HG02970 (cell line): ENCODE data around the gene CLTA.
"Not testable (repeated sequence)": the region's sequence is repeated elsewhere in the genome, so short reads cannot be mapped to it uniquely, and the experiment has no call there.

Experiments
- ATAC-seq: cut with Tn5 transposase; IDR thresholded peaks from one replicate; pipeline ENCODE4 v1.9.1; 2021; ENCODE audit warnings: mild to moderate bottlenecking, moderate library complexity, moderate number of reproducible peaks; ENCODE audit not compliant: unreplicated experiment, low FRiP score

The CLTA gene

GRCh38 chr9:36180243-36180642, 10.5 kb upstream of the CLTA start:
- not testable (repeated sequence) for ATAC-seq

DNA sequence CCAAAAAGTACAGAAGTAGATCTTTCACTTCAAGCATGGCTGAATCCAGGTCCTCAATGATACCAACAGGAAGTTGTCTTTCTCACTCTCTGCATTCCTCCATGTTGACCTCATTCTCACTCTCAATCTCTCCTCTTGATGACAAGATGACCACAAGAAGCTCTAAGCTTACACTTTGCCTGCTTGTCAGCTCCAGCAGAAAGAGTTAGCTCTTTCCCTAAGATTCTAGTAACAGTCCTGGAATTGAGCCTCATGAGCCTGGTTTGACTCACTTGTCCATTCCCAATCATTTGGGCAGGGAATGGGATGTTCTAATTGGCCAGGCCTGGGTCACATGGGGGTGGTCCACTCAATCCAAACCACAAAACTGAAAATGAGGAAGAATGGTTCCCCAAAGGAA, 3.3 kb upstream of the CLTA start:
- ATAC-seq: no peak

- ATAC-seq: no peak
These were observed 2.5 kb upstream of the CLTA start for GRCh38 chr9:36188212-36188611.

DNA sequence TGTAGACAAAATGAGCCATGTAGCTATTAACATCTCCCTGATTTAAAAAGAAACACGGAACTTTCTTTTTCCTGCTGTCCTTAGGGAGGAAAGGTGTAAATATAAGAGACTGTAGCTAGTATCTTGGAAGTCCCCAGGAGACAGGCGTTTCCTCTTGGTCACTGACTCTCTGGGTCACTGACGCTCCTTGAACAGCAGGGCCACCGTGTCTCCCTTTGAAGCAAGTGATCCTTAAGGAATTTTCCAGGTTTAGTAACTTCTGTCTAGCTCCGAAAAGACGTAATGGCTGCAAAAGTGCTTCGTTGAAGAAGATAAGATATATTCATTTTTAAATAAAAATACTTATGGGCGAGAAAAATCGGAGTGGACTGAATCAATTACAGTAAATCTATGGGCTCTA, 745 bp upstream of the CLTA start:
- ATAC-seq: no peak

DNA sequence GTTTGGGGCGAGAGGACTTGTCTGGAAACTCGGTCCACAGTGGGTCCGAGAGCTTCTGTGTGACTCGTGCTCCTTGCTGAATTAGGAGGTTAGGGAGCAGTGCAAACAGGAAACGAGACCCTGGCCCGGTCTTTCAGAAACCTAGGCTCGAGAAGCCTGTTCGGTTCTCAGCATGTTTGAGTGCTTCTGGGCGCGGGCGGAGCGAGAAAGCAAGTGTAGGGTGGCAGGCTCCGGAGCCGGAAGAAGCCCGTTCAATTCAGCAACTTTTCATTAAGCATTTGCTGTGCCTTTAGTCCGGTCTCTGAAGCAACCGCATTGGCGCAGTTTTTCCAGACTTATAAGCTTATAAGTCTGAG, 547 bp downstream of the CLTA start:
- ATAC-seq: peak; percentile 1

GRCh38 chr9:36191686-36192085, 965 bp downstream of the CLTA start:
- ATAC-seq: no peak

- ATAC-seq: no peak
These were observed 1.5 kb downstream of the CLTA start for GRCh38 chr9:36192196-36192595.

DNA sequence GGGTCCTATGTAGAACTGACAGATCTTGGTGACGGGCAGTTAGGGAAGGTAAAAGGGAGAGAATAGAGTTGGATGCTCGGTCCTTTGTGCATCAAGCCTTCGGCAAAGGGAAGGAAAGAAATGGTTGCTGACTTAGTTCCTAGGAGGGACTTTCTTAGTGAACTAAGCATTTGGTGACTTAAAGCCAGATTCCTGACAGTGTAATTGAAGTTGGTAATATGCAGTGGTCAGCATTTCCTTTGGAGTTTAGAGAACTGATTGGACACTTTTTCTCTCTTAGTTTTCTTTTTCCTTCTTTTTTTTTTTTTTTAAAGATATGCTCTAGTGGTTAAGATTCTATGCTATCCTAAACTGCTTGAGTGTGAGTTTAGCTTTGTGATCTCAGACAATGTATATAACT, 2.3 kb downstream of the CLTA start:
- no peak for ATAC-seq

DNA sequence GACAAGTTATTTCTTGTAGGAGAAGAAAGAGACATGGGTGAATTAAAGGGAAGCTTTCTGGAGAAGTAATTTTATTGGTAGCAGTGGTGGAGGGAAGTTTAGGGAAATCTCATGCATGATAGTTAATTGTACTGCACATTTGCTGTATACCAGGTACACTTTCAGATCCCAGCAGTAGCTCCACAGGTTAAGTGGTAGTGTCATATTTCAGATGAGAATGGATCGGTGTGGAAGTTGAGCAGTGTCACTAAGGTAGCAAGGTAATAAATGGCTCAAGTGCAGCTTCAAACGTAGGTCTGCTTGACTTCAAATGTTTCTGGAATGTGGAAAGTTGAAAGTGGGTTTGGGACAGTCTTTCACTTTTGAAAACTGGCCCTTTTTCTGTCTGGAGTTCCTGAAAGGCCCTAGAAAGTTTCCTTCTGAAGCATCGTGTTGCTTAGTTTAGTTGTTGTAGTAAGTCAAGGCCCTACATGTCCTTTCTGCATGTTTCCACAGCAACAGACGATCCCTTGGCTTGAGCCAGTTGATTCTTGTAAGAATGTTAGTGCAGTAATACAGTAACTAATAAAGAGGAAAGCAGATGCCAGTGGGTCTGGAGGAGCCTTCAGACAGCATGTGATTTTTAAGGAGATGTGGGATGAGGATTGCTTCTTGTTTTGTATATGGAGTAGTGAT, 3.7 kb downstream of the CLTA start:
- no peak for ATAC-seq

DNA sequence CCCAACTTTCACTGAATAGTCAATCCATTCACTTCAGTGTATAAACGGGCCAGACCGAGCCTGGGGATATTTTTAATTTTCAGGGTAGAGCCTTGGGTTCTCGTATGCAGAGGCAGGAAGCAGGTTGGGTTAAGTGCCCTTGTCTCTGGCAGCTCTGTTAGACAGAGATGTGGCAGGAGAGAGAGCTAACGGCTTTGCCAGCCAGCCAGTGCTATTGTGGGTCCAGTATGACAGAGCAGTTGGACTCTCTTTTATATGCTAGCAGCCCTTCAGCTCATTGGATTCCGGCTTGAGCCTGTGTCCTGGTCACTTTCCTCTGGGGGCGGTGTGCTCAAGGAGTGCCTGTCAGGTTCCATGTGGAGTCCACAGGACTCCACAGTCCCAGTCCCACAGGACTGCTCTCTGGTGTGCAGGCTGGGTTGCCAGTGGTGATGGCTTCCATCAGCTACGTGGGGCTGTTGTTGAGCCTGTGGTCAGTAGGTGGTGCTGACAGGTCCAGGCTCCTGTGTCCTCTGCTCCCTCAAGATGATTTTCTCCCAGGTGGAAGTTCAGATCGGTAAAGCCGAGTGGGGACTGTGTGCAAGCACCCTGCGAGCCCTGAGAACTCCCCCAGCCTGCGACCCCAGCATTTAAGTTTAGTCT, 14.3 kb downstream of the CLTA start:
- ATAC-seq: no peak

- no peak for ATAC-seq
These were observed 16.3 kb downstream of the CLTA start for GRCh38 chr9:36207016-36207415.

GRCh38 chr9:36207546-36208012, 16.9 kb downstream of the CLTA start:
- no peak for ATAC-seq

GRCh38 chr9:36208521-36209253, 18.0 kb downstream of the CLTA start:
- no peak for ATAC-seq

- ATAC-seq: no peak
These were observed 20.0 kb downstream of the CLTA start for GRCh38 chr9:36210722-36211121.

- no peak for ATAC-seq
These were observed 20.8 kb downstream of the CLTA start for GRCh38 chr9:36211510-36211909.

GRCh38 chr9:36213387-36213786, 22.7 kb downstream of the CLTA start:
- ATAC-seq: no peak

GRCh38 chr9:36213989-36214388, 23.3 kb downstream of the CLTA start:
- no peak for ATAC-seq

DNA sequence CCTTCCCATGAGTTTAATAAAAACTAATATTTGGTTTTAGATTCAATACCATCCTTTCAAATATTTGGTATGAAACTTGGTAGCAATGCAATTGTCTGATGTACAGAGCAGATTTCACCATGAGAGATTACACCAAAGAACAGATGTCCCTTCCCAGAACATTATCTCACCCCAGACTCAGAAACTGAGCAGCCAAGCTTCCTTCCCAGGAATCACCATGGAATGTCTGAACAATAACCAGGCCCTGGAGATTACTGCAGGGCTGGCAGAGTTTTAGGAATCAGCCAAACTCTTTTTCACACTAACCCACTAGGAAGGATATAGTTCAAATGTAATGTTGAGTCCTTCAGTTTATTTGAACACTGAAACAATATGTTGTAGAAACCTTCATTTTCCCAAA, 23.9 kb downstream of the CLTA start:
- ATAC-seq: no peak

DNA sequence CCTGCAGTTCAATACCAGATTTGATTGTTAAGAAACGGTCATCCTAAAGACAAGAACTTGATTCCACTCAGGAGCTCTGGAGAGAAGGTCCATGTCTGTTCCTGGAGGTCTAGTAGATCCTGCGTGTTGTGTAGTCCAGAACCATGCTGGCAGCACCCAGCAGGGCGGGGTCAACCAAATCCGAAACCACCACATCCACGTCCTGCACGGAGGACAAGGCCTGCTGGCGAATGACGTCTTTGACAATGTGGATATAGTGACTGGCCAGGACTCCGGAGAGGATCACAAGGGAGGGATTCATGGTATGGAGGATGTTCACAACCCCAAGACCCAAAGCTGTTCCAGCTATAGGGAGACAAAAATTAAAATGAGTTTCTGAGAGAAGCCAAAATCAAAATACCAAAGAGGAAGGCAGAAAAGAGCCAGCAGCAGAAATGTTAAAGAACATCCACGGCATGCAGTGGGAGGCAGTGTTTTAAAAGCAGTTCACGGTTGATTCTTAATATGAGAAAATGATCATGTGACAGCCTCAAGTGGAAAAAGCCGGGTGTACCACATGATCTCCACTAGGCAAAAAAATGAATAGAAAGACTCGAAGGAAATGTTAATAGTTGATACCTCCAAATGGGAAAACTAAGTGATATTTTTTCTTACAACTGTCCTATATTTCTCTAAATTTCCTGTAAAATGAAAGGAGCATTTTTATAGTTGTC, 26.7 kb downstream of the CLTA start:
- no peak for ATAC-seq

DNA sequence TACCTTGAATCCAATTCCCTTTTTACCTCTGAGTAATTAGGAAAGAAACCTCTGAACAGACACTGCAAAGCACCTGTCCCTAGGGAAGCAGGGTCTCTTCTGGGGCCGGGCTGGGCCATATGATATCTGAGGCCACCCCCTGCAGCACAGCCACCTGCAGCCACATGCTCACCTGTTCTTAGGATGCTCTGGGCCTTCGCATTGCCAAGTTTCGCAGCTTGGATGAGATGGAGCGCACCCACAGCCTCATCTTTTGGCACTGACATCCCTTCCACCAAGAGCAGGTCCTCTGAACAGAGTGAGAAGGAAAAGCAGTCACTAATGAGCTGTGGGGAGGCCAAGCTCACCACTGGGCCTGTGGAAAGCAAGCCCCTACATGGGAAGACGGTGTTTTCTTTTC, 27.3 kb downstream of the CLTA start:
- ATAC-seq: no peak

GRCh38 chr9:36218411-36218901, 27.7 kb downstream of the CLTA start:
- no peak for ATAC-seq
